ENCODE data around the gene GPC6.

GRCh38 chr13:93290503-93290902 is 63.9 kb downstream of the GPC6 start:
- TF ChIP-seq CTCF (IDR thresholded peaks at IDR 0.05), result no peak
- no peak for TF ChIP-seq POLR2A (IDR thresholded peaks at IDR 0.05)

Data from suprapubic skin (tissue), 3 donors.